WTC11 (cell line): ENCODE results near the gene TMCO1. TPM values are rescaled to one million over a fixed set of nuclear protein-coding genes. Genes with fewer than 3 reads are reported as not detected.
"Not testable (repeated sequence)": the region's sequence is repeated elsewhere in the genome, so short reads cannot be mapped to it uniquely, and the experiment has no call there.

Source experiments
- ATAC-seq: fragments of 200-7000 bp; cut with Tn5 transposase; 2 replicates; pipeline ENCODE4 v1.10.0; 2021; ENCODE audit warnings: mild to moderate bottlenecking, moderate library complexity
- CTCF ChIA-PET: fragments of 300-600 bp; sonication (Branson Sonifier 250); formaldehyde crosslinking; loops from one replicate; lab custom pipeline; 2021; ENCODE audit warnings: antibody characterized with exemption; lab: Charles Lee
- POLR2A ChIA-PET: fragments of 350-600 bp; sonication (Branson Sonifier 250); formaldehyde crosslinking; loops from one replicate; lab custom pipeline; 2021; ENCODE audit warnings: antibody characterized with exemption; lab: Charles Lee
- DNase-seq: peaks from one replicate; pipeline ENCODE4 v3.0.0; 2021; ENCODE audit warnings: low spot score
- H3K27ac Mint-ChIP-seq: 2 replicates; pipeline ENCODE4 v1.8.0; 2021; ENCODE audit warnings: mixed read lengths
- H3K27me3 Mint-ChIP-seq: 2 replicates; pipeline ENCODE4 v1.8.0; 2021; ENCODE audit warnings: low read depth, mild to moderate bottlenecking, moderate library complexity, mixed read lengths
- H3K36me3 Mint-ChIP-seq: 2 replicates; pipeline ENCODE4 v1.8.0; 2021; ENCODE audit warnings: mixed read lengths
- H3K4me1 Mint-ChIP-seq: 2 replicates; pipeline ENCODE4 v1.8.0; 2022; ENCODE audit warnings: mixed read lengths
- H3K4me3 Mint-ChIP-seq: 2 replicates; pipeline ENCODE4 v1.8.0; 2021; ENCODE audit warnings: mild to moderate bottlenecking, moderate library complexity, mixed read lengths
- H3K9me3 Mint-ChIP-seq: 2 replicates; pipeline ENCODE4 v1.8.0; 2021; ENCODE audit warnings: mixed read lengths
- CTCF ChIP-seq: fragments of 200-600 bp; IDR thresholded peaks from 2 replicates; pipeline ENCODE4 v1.8.0; 2022; ENCODE audit warnings: antibody characterized with exemption
- E2F4 ChIP-seq: sonication (generic); formaldehyde crosslinking; IDR thresholded peaks from 2 replicates; pipeline ENCODE4 v1.8.1; 2022; ENCODE audit warnings: low read depth, mild to moderate bottlenecking, moderate library complexity, missing genetic modification reagents, borderline replicate concordance
- ETV6 ChIP-seq: sonication (generic); formaldehyde crosslinking; IDR thresholded peaks from 2 replicates; pipeline ENCODE4 v1.8.1; 2022; ENCODE audit warnings: mild to moderate bottlenecking, missing genetic modification reagents
- FOXP4 ChIP-seq: sonication (generic); formaldehyde crosslinking; IDR thresholded peaks from 2 replicates; pipeline ENCODE4 v1.8.0; 2022; ENCODE audit warnings: mild to moderate bottlenecking, missing genetic modification reagents
- GRHL2 ChIP-seq: fragments of 250-450 bp; sonication (Bioruptor Pico); IDR thresholded peaks from 2 replicates; pipeline ENCODE4 v1.8.0; 2022; ENCODE audit warnings: mild to moderate bottlenecking, moderate library complexity; ENCODE audit not compliant: insufficient replicate concordance, severe bottlenecking
- IRF2 ChIP-seq: sonication (generic); formaldehyde crosslinking; IDR thresholded peaks from 2 replicates; pipeline ENCODE4 v1.8.0; 2022; ENCODE audit warnings: low read depth, missing genetic modification reagents, borderline replicate concordance
- MLX ChIP-seq: sonication (generic); formaldehyde crosslinking; IDR thresholded peaks from 2 replicates; pipeline ENCODE4 v1.8.1; 2023; ENCODE audit warnings: mild to moderate bottlenecking, missing genetic modification reagents, moderate library complexity
- NR3C1 ChIP-seq: sonication (generic); formaldehyde crosslinking; conservative IDR thresholded peaks from 2 replicates; pipeline ENCODE4 v1.8.1; 2023; ENCODE audit warnings: low read depth, mild to moderate bottlenecking, missing genetic modification reagents
- SMAD3 ChIP-seq: sonication (generic); formaldehyde crosslinking; IDR thresholded peaks from 2 replicates; pipeline ENCODE4 v1.8.0; 2022; ENCODE audit warnings: missing genetic modification reagents, mild to moderate bottlenecking, borderline replicate concordance
- ZNF138 ChIP-seq: sonication (generic); formaldehyde crosslinking; conservative IDR thresholded peaks from 2 replicates; pipeline ENCODE4 v1.8.1; 2022; ENCODE audit warnings: mild to moderate bottlenecking, moderate library complexity, missing genetic modification reagents
- ZNF671 ChIP-seq: fragments of 250-450 bp; sonication (Bioruptor Pico); IDR thresholded peaks from 2 replicates; pipeline ENCODE4 v1.8.0; 2021; ENCODE audit warnings: mild to moderate bottlenecking
- total RNA-seq: library from RNA; stranded (reverse); gene quantifications from 3 replicates; pipeline ENCODE4 v1.2.3, GENCODE V29; 2021
- TF ChIP-seq, protein P1 (sequence below): sonication (generic); formaldehyde crosslinking; IDR thresholded peaks from 2 replicates; pipeline ENCODE4 v1.8.1; 2023; ENCODE audit warnings: mild to moderate bottlenecking, moderate library complexity, missing genetic modification reagents
- TF ChIP-seq, protein P2 (sequence below): sonication (generic); formaldehyde crosslinking; IDR thresholded peaks from 2 replicates; pipeline ENCODE4 v1.8.0; 2022; ENCODE audit warnings: mild to moderate bottlenecking, missing genetic modification reagents
- TF ChIP-seq, protein P3 (sequence below): sonication (generic); formaldehyde crosslinking; IDR thresholded peaks from 2 replicates; pipeline ENCODE4 v1.8.0; 2022; ENCODE audit warnings: mild to moderate bottlenecking, missing genetic modification reagents
- TF ChIP-seq, protein P4 (sequence below): fragments of 250-450 bp; sonication (Bioruptor Pico); conservative IDR thresholded peaks from 2 replicates; pipeline ENCODE4 v1.9.0; 2021; ENCODE audit warnings: mild to moderate bottlenecking

Gene TMCO1
- total RNA-seq, 1 experiment from 2014 or later = 52.8 TPM

DNA sequence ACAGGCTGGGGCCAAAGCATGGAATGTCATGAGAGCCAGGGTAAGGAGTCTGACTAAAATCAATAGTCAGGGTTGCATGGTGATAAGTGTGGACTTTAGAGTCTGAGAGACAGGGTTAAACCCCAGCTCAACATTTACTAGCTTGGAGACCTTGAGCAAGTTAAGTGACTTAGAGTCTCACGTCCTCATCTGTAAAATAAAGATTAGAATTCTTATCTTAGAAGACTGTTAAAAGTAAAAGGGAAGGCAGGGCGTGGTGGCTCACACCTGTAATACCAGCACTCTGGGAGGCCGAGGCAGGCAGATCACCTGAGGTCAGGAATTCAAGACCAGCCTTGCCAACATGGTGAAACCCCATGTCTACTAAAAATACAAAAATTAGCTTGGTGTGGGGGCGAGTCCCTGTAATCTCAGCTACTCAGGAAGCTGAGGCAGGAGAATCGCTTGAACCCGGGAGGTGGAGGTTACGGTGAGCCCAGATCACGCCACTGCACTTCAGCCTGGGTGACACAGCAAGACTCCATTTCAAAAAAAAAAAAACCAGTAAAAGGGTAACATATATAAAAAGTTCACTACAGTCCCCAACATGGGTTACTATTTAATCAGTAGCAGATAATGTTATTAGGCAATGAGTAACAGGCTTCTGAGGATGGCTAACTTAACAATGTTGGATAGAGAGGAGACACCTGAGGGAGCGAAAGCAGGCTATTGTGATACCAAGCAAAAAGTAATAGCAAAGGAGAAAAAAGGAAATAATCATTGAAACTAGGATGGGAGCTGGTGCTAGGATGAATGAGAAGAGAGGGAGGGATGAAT, 20.8 kb downstream of the TMCO1 start (continued):
- TF ChIP-seq E2F4 (CRISPR knock-in tag) = no peak
- no peak for TF ChIP-seq ZNF138
- no peak for TF ChIP-seq NR3C1 (CRISPR knock-in tag)
- no peak for TF ChIP-seq FOXP4 (CRISPR knock-in tag)
- TF ChIP-seq, protein P1, sequence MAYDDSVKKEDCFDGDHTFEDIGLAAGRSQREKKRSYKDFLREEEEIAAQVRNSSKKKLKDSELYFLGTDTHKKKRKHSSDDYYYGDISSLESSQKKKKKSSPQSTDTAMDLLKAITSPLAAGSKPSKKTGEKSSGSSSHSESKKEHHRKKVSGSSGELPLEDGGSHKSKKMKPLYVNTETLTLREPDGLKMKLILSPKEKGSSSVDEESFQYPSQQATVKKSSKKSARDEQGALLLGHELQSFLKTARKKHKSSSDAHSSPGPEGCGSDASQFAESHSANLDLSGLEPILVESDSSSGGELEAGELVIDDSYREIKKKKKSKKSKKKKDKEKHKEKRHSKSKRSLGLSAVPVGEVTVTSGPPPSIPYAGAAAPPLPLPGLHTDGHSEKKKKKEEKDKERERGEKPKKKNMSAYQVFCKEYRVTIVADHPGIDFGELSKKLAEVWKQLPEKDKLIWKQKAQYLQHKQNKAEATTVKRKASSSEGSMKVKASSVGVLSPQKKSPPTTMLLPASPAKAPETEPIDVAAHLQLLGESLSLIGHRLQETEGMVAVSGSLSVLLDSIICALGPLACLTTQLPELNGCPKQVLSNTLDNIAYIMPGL (CRISPR knock-in tag) = no peak

GRCh38 chr1:165744913-165745312, 23.8 kb downstream of the TMCO1 start:
- H3K4me1 Mint-ChIP-seq, ATAC-seq, H3K4me3 Mint-ChIP-seq, H3K27me3 Mint-ChIP-seq, DNase-seq, H3K9me3 Mint-ChIP-seq, POLR2A ChIA-PET, H3K27ac Mint-ChIP-seq: not testable (repeated sequence)
- H3K36me3 Mint-ChIP-seq = peaks cover 34% of the 10 kb centered on the region
- CTCF ChIA-PET = interaction anchor here (0.7 kb wide), 1 partner anchor 48 kb away, joined by 4 read pairs; no protein-coding TSS in a partner anchor

DNA sequence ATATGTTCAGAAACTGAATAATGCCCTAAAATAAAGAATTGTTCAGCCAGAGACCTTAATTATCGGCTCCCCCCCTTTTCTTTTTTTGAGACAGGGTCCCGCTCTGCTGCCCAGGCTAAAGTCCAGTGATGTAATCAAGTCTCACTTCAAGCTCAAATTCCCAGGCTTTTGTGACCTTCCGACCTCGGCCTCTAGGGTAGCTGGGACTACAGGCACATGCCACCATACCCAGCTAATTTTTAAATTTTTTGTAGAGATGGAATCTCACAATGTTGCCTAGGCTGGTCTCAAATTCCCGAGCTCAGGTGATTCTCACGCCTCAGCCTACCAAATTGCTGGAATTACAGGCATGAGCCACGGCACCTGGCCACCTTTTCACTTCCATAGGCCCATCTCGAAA, 26.5 kb downstream of the TMCO1 start:
- Mint-ChIP-seq H3K4me3 (no peak overlapping the region), H3K4me1 (peaks cover 6% of the 10 kb centered on the region; the same call in 1 of the 2 replicates), H3K27me3 (no peaks in the 10 kb centered on the region), H3K36me3 (peaks cover 34% of the 10 kb centered on the region), H3K27ac (no peak overlapping the region), H3K9me3 (no peaks in the 10 kb centered on the region)
- DNase-seq (no peak), ATAC-seq (no peak)
- CTCF ChIA-PET = interaction anchor here (0.7 kb wide), 1 partner anchor 27 kb away, joined by 3 read pairs; the partner anchor contains the start of gene TMCO1
- POLR2A ChIA-PET = interaction anchor here (0.7 kb wide), 1 partner anchor 16 kb away, joined by 5 read pairs; no protein-coding TSS in a partner anchor
- TF ChIP-seq CTCF (no peak), IRF2 (no peak), ETV6 (CRISPR knock-in tag) (no peak), GRHL2 (CRISPR knock-in tag) (no peak)

GRCh38 chr1:165738794-165739193, 29.9 kb downstream of the TMCO1 start:
- H3K4me1 Mint-ChIP-seq = peaks cover 6% of the 10 kb centered on the region; the same call in 1 of the 2 replicates
- H3K4me3 Mint-ChIP-seq = no peak overlapping the region
- POLR2A ChIA-PET = no interaction called here
- H3K36me3 Mint-ChIP-seq = peaks cover 32% of the 10 kb centered on the region
- H3K9me3 Mint-ChIP-seq = no peaks in the 10 kb centered on the region
- H3K27ac Mint-ChIP-seq = no peak overlapping the region
- no peak for ATAC-seq
- no peak for DNase-seq
- no peaks in the 10 kb centered on the region for H3K27me3 Mint-ChIP-seq
- CTCF ChIA-PET = no interaction called here
- TF ChIP-seq, protein P2, sequence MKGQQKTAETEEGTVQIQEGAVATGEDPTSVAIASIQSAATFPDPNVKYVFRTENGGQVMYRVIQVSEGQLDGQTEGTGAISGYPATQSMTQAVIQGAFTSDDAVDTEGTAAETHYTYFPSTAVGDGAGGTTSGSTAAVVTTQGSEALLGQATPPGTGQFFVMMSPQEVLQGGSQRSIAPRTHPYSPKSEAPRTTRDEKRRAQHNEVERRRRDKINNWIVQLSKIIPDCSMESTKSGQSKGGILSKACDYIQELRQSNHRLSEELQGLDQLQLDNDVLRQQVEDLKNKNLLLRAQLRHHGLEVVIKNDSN (CRISPR knock-in tag) = no peak
- TF ChIP-seq, protein P3, sequence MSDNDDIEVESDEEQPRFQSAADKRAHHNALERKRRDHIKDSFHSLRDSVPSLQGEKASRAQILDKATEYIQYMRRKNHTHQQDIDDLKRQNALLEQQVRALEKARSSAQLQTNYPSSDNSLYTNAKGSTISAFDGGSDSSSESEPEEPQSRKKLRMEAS (CRISPR knock-in tag) = no peak
- TF ChIP-seq, protein P4, sequence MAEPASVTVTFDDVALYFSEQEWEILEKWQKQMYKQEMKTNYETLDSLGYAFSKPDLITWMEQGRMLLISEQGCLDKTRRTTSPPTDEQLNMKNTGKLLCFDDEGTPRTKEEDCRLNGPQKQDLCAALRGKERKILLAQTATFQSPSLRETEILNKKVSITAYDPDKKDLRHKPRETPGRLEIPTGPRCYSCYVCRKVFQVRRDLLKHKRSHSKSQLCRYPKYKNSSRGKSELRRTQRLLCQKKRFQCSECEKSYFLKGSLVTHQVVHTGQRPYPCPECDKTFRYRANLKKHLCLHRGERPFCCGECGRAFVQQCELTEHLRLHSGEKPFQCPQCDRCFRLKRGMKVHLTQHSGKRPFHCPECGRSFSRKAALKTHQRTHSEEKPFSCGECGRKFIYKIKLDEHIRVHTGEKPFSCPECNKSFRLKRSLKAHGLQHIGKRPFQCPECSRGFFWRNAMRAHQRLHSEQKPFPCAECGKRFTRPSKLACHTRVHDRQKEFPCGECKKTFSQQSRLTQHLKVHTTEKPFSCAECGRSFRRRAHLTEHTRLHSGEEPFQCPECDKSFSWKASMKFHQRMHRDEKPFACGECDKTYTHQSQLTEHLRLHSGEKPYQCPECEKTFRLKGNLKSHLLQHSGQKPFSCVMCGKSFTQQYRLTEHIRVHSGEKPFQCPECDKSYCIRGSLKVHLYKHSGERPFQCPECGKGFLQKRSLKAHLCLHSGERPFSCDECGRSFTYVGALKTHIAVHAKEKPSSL = no peak
- no peak for TF ChIP-seq GRHL2 (CRISPR knock-in tag)
- no peak for TF ChIP-seq SMAD3
- TF ChIP-seq ZNF671 (CRISPR knock-in tag) = no peak
- TF ChIP-seq MLX = no peak
